HuH-7.5 (cell line): ENCODE data around the gene TMEM19.
A peak's percentile ranks its signal among the peaks of the same experiment; 100 is the strongest.

Experiments used
- DNase-seq: peaks from one replicate; pipeline ENCODE4 v3.0.0; 2011; ENCODE audit warnings: low spot score

TMEM19 gene

DNA sequence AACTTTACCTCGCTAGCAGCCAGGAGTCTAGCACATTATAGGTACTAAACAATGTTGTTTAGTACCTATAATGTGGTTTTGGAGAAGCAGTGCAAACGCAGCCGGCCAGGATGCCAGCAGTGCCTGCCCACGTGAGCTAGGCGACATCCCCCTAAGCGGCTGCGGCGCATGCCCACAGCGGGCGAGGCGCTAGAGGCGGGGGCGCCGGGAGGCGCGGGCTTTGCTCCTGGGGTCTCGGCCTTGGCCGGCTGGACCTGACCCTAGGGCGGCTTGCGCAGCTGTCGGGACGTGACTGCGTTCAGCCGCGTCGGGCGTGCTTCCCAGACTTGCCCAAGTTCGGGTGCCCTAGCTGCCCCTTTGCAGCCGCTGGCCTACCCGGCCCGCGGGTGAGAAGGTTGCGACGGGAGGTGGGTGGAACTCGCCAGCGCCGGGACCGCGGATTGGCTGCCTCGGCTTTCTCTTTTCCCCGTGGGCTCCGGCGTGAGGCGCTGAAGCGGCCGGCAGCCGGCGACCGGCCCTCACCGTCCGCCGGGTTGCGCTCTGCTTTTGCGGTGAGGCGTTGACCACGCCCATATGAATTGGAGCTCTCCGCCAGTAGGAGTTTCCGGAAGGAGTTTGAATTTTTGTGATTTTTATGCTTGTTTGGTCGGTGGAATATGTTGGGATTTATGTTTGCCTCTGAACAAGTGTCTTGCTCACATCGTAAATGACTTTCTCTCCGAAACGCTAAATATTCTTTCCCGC, at the start of gene TMEM19:
Gene TMEM19 (plus strand): TSS at position 169 of the 744 bp plus-strand sequence. CDS start 599 bp downstream, outside the sequence.
- DNase-seq = peak; percentile 71

DNA sequence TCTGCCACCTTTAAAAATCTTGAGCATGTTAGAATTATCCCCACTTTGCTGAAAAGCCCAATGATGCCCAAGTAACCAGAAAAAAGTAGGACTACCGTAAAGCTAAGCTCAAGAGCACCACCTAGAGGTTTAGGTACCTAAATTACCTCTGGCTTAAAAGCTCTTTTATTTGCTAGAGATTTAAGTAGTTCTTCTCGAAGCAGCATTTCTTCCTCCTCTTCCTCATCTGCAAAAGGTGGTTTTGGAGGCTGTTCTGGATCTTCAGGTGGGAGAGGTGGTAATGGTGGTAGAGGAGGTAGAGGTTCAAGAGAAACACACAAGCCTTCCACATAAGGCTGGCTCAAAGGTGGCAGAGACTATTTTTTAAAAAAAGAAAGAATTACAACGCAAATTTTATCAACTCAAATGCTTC, 49.2 kb upstream of the TMEM19 start:
- DNase-seq = peak; percentile 23

DNA sequence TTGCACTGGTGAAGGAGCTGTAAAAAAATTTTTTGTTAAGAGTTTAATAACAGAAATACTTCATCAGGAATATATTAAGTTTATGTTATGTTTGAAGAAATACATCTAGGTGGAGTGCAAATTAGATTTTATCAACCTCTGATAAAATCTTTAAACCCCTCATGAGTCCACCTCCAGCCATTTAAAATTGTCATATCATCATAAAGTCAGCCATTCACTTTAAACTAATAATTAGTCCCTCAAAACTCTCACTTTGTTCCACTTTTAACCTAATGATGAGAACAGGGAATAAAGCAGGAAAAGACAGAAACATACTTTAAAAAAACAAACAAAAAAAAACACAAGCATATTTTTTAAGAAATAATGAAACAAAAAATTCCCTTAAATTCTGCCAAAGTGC, 47.4 kb upstream of the TMEM19 start:
- no peak for DNase-seq

DNA sequence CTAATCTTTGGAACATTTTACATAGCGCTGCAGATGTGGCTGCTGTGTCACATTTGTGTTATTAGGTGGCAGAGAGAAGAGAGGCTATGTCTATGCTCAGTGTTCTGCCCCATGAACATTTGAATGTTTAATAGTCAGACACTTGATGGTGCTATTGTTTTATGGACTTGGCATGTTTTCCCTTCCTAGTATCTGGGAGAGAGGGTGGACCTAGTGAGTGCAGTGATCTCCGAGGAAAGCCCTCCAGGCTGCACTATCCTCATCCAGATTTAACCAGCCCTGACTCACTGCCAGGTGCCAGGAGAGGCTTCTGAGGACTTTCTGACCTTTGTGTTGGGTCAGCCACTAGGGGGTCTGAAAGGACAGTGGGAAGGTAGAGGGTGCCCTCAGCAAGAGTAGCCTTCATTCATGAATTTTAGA, 46.5 kb upstream of the TMEM19 start:
- no peak for DNase-seq

DNA sequence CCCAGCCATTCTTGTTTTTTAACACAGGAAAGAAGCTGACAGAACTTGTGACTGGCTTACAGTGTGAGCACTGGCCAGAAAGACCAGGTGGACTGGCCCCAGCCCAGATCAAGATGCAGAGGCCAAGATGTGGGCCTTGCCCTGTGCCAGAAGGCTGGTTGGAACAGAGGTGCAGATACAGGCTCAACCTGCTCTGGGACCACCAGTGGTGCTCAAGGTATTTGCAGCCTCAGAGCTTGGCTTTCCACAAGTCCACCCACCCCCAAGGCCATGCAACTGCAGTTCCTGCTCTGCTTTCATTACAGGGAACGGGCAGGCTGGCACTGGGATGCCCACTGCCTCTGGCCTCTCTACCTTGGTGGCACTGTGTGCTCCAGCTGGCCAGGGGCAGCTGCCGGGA, 45.6 kb upstream of the TMEM19 start:
- DNase-seq = no peak

DNA sequence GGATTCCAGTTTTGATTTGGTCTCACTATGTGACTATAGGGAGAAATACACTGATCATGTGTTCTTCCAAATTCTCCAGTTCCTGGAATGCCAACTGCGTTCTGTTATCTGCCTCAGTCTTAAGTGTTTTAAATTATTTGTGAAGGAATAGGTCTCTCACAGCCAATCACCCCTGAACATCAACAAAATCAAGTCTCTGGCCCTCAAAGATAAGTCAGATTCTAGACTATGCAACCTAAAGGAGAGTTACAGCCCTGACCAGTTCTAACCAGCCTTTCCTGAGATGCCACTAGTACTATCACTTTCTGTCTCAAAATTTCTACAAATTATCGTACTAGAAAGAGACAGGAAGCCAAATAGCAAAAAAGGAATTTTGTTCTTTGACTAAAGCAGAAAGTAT, 44.5 kb upstream of the TMEM19 start:
- DNase-seq = no peak

DNA sequence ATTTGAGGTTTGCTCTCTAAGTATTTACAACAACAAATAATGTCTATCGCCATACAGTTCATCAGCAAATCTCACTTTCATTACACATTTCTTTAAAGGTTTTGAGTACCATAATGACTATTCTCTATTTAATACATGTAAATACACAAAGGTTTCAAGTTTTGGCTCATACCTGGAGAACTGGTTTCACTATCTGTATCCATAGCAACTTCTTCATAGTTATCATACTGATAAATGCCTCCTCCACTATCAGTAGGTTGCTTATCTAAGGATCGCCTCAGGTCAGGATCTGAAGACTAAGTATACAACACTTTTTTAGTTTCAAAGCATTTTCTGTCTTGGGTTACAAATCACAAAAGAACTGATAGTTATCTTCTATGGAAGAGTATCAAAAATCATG, 43.6 kb upstream of the TMEM19 start:
- no peak for DNase-seq

DNA sequence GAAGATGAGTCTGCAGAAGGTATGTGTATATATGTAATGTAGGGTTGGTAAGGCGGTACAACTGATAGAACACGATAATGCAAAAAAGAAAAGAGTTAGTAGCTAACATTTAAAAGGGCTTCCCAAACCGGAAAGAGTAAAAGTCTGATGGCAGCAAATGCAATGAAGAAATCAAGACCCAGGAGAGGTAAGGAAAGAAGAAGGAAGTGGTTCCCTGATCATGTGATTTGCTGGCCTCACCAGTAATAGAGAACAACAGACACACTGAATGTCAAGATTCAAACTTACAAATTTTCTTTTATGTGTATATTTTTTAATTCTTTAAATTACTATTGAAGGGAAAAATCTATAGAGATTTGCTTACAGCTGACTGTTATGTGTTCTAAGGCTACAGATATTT, 40.6 kb upstream of the TMEM19 start:
- no peak for DNase-seq

DNA sequence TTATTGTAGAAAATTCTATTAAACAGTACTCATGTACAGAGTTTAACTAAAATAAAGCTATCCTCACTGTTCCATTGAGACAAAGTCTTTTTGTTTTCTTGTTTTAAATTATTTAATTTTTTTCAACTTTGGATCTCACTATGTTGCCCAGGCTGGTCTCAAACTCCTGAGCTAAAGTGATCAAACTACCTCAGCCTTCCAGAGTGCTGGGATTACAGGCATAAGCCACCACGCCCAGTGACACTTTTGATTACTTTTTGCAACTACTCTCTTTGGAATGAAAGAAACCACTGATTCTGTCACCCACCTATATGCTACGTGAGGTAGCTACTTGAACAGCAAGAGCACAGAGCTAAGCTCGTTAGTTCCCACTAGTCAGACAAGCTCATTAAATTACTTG, 39.4 kb upstream of the TMEM19 start:
- DNase-seq = no peak

DNA sequence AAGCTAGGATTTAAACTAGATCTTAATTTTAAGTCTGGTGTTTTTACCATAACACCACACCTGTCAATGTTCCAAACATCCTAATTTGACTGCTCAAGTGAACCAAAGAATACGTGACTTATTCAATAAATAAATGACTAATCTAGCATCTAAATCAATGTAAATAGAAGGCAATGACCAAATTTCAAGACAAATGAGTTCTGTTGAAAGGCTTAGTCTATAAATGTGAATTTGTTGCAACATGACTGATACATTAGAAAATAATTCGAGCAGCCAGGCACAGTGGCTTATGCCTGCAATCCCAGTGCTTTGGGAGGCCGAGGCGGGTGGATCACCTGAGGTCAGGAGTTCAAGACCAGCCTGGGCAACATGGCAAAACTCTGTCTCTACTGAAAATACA, 37.3 kb upstream of the TMEM19 start:
- DNase-seq = no peak

DNA sequence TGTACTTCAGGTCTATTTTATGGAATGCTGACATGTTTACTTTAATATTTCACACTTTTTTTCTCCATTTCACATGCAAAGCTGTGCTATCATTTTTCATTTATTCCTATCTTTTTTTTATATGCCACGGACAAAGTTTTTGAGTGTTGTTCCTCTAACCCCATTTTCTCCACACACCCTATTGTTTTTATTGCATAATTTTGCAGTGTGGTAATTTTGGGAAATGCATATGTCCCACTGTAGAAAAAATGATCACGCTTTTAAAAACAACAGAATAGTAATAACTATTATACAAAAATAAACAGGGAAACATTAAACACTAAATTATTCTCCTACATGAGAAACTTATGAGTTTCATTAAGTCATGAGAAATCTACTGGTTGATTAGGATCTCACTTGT, 36.5 kb upstream of the TMEM19 start:
- no peak for DNase-seq

DNA sequence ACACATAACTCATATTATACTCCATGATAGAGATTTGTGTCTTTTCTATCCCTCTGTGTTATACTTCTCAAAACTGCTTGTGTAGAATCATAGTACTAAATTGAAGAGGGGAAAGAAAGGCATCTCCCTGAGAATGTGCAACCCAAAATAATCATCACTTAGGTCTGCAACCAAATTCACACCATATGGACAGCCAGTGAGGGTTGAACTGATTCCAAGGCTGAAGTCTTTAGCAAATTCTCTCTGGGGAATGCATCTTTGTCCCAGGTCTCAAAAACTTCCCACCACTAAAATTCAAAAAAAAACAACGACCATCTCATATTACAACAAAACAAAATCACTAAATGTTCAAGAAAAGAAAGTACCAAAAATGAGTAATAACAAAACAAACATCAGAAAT, 33.2 kb upstream of the TMEM19 start:
- DNase-seq = no peak

DNA sequence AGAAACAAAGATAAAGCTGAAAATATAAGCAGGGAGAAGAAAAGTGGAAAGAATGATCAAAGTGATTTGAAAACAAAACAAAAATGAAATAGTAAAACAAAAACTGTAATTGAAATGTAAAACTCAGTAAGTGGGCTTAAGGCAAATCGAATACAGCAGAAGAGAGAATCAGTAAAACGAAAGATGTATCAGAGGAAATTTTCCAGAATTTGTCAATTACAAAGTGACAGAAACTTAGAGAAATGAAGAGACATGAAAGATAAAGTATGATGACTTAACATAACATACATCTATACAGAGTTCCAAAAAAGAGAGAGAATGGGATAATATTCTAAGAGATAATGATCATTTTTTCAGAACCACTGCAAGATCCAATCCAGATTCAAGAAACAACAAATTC, 32.7 kb upstream of the TMEM19 start:
- DNase-seq = no peak

DNA sequence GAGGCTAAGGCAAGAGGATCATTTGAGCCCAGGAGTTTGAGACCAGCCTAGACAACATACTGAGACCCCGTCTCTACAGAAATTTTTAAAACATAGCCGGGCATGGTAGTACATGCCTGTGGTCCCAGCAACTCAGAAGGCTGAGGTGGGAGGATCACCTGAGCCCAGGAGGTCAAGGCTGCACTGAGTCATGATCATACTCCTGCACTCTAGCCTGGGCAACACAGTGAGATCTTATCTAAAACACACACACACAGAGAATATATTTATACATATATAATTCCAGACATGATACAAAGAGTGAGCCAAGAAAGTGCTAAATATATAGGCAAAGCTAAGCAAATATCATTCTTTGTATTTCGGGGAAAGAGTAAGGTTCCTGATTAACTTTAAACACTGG, 31.7 kb upstream of the TMEM19 start:
- DNase-seq = no peak

DNA sequence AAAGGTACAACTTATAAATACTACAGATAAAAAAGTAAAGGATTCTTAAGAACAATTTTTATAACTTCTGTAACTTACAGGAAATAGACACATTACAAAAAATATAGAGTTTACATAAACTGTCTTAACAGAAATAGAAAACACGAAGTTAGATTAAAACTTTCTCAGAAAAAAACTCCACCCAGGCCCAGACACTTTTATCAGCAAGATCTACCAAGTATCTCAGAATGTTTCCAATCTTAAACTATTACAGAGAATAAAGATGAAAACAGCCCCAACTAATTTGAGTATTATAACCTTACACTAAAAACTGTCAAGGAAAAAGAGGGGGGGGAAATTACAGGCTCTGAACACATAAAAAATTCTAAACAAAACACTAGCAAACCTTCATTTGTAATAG, 30.4 kb upstream of the TMEM19 start:
- DNase-seq = no peak

DNA sequence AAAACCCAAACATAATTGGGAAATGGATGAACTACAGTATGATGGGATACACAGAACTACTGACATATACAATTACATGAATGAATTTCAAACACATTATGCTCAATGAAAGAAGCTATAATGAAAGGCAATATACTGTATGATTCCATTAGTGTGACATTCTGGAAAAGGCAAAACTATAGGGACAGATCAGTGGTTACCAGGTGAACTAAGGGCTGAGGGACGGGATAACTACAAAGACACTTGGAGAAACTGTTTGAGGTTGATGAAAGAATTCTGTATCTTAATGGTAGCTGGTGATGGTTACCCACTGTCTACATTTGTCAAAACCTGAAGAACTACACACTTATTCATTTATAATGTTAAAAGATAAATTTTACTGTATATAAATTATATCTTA, 30.0 kb upstream of the TMEM19 start:
- no peak for DNase-seq

DNA sequence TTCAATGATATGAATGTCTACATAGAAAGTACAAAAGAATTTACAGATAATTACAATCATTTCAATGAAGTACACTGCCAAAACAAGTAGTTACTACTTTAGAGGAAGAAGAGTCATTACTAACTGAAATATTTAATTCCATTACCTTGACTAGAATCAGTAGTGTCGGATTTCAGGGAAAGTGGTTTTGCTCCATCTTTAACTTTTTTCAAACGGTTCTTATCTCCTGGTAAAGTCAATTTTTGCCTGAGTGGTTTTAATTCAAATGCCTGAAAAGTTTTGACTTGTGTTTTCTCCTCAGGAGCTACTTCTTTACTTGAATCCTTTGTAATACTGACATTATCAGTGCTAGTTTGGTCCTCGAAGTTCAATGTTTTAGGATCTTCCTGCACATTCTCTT, 29.1 kb upstream of the TMEM19 start:
- no peak for DNase-seq

DNA sequence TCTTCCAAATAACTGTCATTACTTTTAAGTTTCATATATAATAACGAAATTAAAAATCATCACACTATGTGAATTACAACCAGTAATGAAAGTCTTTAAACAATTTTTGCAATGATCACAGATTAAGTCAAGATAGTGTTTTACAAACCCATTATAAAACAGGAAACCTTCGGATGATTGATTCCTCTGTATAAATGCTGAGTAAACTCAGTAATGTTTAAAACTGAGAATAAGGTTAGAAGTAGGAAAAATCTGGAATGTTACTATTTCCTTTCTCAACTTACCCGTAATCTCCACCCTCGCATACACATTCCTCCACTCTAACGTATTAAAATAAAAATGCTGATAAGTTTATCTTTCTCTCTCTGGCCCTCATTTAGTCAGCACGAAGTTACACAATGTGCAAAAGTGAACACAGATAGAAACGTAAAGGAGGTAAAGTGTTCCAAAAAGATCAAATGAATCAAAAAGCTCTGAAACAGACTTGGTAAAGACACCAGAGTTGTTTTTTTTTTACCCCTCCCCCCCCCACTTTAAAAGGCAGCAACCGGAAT, 23.8 kb upstream of the TMEM19 start:
- no peak for DNase-seq

DNA sequence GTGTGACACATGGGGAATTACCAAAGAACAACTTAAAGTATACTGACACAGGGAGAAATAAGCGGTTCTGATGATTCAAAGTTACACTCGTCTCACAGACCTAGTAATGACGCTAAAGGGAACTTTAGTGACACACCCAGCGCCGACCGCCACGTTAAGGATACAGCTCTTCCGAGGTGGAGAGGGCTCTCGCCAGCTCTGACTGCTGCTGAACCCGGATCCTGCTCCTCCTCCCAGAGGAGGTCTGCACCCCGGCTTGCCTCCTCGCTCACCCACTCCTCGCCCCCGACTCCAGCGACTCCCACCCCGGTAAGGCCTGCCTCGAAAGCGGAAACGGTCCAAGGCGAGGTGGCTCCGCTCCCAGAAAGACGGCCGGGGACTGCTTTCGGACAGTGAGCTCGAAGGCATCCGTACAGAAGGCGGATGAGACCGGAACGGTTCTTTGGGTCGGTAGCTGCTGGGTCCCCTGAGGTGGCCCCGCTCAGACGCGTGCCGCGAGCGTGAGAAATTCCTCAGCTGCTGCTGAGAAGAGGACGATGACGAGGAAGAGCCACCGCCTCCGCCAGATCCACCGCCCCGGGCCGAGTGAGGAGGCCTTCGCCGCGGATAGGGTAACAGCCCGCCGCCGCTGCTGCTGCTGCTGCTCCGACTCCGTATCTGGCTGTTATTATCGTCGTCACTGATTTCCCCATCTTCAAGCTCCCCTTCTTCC, 22.9 kb upstream of the TMEM19 start:
- peak; percentile 14 for DNase-seq

DNA sequence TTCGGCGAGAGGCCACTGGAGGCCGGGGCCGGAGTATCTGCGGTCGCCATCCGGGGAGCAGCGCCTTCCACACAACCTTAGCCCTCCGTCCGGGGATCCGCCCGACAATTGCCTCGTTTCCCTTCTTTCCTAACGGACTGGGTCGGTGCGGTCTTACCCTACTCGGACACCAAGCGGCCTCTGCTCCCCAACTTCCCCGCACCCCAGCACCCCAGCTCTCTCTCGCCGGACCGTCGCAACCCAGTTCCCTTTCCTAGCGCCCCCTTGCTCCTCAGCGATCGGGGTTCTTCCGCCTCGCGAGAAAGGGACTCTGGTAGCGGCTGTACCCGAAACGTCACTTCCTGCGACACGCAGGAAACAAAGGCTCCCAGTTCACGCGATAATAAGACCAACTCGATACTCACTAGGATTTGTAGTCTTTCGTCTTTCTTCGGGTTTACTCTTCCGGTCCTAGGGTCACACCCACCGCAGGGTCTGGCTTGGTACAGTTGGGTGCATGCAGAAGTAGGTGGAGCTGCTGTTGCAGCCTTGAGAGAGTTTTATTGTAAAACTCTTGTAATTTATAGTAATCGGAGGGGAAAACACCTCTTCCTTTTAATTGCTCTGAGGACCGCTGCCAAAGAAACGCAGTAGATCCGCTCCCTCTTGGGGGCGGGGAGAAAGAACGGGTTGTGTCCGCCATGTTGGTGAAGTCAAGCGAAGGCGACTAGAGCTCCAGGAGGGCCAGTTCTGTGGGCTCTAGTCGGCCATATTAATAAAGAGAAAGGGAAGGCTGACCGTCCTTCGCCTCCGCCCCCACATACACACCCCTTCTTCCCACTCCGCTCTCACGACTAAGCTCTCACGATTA, 22.1 kb upstream of the TMEM19 start, which contains the start of the genes THAP2 and ZFC3H1:
Gene THAP2 (plus strand): TSS at position 741 of the 850 bp plus-strand sequence. CDS start 209 bp downstream, outside the sequence.
Gene ZFC3H1 (minus strand): TSS at position 288 of the 850 bp plus-strand sequence. CDS start 238 bp downstream, at position 50.
- DNase-seq = peak; percentile 68

DNA sequence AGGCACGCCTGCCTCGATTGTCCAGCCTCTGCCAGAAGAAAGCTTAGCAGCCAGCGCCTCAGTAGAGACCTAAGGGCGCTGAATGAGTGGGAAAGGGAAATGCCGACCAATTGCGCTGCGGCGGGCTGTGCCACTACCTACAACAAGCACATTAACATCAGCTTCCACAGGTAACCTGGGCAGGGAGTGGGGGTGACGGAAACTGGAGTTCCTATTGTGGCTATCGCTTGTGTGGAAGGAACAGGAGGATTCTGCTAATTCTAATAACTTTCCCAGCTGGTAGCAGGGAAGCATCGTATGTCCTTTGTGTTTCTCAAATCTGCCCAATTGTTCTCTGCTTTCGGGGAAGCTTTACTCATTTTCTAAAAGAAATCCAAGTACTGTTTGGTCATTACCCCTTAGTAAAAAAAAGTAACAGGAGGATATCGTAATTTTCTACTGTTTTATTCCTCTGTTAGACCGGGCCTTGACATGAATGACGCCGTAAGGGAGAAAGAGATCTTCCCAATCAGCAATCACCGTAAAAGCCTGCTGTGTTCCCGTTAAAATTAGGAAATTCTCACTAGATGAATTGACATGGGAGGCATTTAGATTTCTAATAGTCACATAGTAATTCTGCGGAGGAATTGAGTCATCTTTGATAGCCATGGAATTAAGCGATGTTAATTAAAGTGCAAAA, 21.3 kb upstream of the TMEM19 start:
- no peak for DNase-seq

DNA sequence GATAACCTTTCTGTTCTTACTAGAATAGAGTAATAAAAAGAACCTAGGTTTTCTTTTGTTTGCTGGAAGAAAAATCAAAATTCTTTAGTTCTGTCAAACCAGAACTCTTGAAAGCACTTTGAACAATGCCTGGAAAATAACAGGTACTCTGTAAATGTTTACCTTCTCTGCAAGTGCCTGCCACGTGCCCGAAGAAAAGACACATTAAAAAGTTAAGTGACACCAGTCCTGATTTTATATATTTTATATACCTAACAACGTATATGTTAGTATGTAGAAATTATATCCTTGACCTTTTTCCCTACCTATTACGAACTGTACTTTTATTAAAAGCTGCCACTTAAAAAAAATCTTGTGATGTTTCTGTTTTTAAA, 20.8 kb upstream of the TMEM19 start:
- no peak for DNase-seq
